ENCODE measurements around the gene CDH13.

CDH13 gene

DNA sequence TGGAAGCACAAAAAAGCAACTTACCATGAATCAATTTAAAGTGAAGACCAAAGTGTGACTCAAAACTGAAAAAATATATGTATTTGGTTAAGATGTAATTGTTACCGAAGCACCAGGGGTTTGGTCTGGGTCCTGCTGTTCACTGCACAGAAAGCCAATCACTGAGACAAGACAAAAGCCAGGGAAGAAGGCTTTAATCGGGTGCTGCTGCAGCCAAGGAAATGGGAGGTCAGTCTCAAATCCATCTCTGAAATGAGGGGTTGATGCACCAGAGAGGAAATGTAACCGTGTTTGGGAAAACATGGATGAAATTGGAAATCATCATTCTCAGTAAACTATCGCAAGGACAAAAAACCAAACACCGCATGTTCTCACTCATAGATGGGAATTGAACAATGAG is 1107.4 kb downstream of the CDH13 start:
- DNase-seq = no peak

- DNase-seq = no peak
These were observed 1111.1 kb downstream of the CDH13 start for GRCh38 chr16:83737729-83738354.

DNA sequence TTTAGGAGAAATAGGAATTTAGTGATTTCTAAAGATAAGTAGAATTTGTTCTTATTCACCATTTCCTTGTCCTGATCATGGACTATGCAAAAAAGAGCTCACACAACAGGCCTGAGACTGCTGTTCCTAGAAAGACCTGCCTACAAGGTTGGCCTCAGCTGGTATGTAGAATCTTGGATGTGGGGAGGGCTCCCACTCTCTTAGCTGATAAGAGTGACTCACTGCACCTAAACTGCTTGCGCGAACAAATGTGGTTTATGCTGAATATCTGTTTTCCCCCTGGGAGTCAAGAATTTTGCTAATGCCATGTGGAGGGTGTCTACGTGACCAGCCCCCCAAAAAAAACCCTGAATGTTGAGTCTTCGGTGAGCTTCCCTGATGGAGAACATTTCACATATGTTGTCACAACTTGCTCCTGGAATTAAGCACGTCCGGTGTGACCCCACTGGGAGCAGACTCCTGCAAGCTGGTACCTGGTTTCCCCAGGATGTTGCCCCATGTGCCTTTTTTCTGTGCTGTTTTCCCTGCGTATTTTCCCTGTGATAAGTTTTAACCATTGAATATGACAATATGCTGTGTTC is 1112.2 kb downstream of the CDH13 start:
- DNase-seq = peak; percentile 22

- DNase-seq = no peak
These were observed 1115.5 kb downstream of the CDH13 start for GRCh38 chr16:83742124-83742899.

DNA sequence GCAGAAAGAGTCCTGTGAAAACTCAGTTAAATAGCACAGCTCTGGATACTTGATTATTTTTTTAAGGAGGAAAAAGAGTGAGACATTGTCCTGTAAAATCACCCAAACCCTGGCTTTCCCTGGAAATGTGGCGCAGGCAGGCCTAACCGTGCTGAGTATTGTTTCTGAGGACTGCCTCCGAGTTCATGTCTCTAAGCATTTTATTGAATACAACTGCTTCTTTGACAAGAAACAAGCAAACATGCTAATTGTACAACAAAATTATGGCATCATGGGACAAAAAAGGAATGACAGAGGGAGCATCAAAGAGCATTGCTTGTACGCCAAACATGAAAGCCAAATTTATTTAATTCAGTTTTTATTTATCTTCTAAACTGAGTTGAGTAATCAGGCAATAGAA is 1116.5 kb downstream of the CDH13 start:
- no peak for DNase-seq

GRCh38 chr16:83743720-83744119 is 1117.0 kb downstream of the CDH13 start:
- DNase-seq = no peak

GRCh38 chr16:83744441-83744981 is 1117.7 kb downstream of the CDH13 start:
- DNase-seq = peak; percentile 8

DNA sequence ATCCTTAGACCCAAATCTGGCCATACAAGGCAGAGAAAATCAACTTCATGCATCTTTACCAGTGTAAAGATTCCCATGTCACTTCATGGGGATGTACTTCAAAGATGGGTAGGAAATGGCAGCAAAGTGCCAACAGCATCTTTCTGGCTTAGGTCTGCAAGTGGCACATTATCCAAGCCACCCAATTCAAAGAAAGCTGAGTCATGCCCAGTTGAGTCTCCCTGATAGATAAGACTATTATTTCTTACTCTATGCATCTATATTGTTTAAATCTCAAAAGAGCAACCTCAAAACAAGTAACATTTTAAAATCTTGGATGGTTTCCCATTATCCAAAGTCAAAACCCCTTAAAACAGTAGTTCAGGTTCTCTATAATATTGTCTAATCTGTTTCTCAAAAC is 1119.8 kb downstream of the CDH13 start:
- DNase-seq = no peak

- DNase-seq = no peak
These were observed 1121.2 kb downstream of the CDH13 start for GRCh38 chr16:83747936-83748335.

- no peak for DNase-seq
These were observed 1128.6 kb downstream of the CDH13 start for GRCh38 chr16:83755391-83755790.

DNA sequence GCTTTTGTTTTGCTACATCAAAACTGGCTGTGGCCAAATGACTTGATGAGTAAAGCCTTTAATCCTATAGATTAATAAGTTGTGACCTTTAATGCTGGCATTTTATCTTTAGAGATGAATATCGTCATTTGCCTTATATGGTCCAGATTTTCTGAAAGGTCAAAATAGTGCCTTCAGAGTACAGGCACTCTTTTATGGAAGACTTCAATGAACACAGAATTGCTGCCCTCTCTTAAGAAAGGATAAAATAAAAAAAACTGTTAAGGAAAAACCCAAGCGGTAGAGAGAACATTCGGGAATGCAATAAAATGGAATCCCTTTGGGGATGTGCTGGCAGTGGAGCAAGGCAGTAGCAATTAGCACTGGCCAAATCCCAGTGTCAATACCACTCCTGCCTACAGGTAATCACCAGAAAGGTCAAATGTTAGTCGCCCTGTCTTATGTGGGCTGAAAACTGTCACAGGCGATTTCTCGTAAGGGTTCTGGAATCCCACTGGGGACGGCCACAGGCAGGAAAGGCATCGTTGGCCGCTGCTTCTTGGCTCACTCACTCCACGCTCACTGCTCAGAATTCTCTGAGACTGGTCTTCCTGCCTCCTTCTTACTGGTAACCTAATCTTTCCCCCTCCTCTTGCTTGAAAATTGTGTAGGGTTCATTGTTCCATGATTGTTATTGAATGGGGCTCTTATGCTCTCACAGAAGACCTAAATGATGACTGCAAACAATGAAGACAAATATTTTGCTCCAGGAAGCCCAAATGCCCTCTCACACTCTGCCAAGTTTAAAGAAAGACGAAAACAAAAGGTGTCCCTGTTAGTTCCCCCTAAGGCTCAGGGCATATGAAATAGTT is 1135.6 kb downstream of the CDH13 start:
- no peak for DNase-seq

- DNase-seq = no peak
These were observed 1136.2 kb downstream of the CDH13 start for GRCh38 chr16:83762992-83763358.

DNA sequence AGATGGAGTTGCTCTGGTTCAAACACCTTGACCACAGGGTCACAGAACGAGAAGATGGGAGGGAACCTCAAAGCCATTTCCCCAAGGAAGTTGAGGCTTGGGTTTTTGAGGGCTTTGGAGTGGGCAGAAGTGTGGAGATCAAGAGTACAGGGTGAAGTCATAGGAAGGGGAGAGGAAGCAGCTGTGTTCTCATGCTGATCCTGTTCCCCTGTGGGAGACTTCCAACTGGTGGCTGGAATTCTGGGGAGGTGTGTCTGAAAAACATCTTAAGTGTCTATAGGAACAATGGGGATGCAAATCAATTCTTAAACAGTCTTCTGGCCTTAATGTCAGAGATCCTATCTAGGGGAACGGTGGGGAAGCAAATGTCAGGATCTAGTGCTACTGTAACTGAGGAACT is 1142.2 kb downstream of the CDH13 start:
- DNase-seq = no peak

- DNase-seq = no peak
These were observed 1142.7 kb downstream of the CDH13 start for GRCh38 chr16:83769397-83770008.

- no peak for DNase-seq
These were observed 1144.7 kb downstream of the CDH13 start for GRCh38 chr16:83771306-83771942.

- DNase-seq = no peak
These were observed 1146.0 kb downstream of the CDH13 start for GRCh38 chr16:83772806-83773205.

- no peak for DNase-seq
These were observed 1147.3 kb downstream of the CDH13 start for GRCh38 chr16:83774066-83774465.

GRCh38 chr16:83776944-83777343 is 1150.2 kb downstream of the CDH13 start:
- no peak for DNase-seq

DNA sequence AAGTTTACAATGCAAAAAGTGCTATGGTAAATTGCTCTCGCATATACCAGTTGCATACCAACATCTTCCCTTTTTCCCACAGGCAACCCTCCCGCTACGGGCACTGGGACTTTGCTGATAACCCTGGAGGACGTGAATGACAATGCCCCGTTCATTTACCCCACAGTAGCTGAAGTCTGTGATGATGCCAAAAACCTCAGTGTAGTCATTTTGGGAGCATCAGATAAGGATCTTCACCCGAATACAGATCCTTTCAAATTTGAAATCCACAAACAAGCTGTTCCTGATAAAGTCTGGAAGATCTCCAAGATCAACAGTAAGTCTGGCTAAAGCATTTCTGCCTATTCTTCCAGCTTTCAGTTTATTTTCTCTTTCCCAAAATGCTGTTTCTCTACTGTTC is 1153.1 kb downstream of the CDH13 start:
- peak; percentile 44 for DNase-seq

GRCh38 chr16:83785455-83785854 is 1158.7 kb downstream of the CDH13 start:
- DNase-seq = peak; percentile 10

GRCh38 chr16:83789642-83790401 is 1163.1 kb downstream of the CDH13 start:
- no peak for DNase-seq
